GM23338 (cell line): ENCODE results near the gene DUSP15. TPM values are rescaled to one million over a fixed set of nuclear protein-coding genes. Genes with fewer than 3 reads are reported as not detected.

Experiments
- ATAC-seq: fragments of 200-7000 bp; cut with Tn5 transposase; 3 replicates; pipeline ENCODE4 v1.9.1; 2020
- DNase-seq: peaks from one replicate; pipeline ENCODE4 v3.0.0-alpha.2; 2015; ENCODE audit warnings: low spot score
- H2AFZ ChIP-seq: fragments of 200-600 bp; sonication (generic); 2 replicates; pipeline ENCODE4 v1.8.0; 2016; ENCODE audit warnings: antibody characterized with exemption, mild to moderate bottlenecking, moderate library complexity
- H3F3A ChIP-seq: fragments of 200-600 bp; sonication (generic); replicated peaks from 2 replicates; pipeline ENCODE4 v1.8.0; 2017; ENCODE audit warnings: antibody characterized with exemption, mixed run types, low read depth
- H3K27ac ChIP-seq: fragments of 200-600 bp; sonication (generic); 2 replicates; pipeline ENCODE4 v1.6.1; 2016; ENCODE audit warnings: low read depth
- H3K27me3 ChIP-seq: fragments of 200-600 bp; sonication (generic); 2 replicates; pipeline ENCODE4 v1.8.0; 2016; ENCODE audit warnings: mild to moderate bottlenecking, mixed run types, moderate library complexity; ENCODE audit not compliant: insufficient read depth
- H3K36me3 ChIP-seq: fragments of 200-600 bp; sonication (generic); 2 replicates; pipeline ENCODE4 v1.8.0; 2016; ENCODE audit warnings: mild to moderate bottlenecking; ENCODE audit not compliant: insufficient read depth
- H3K4me1 ChIP-seq: fragments of 200-600 bp; sonication (generic); 2 replicates; pipeline ENCODE4 v1.8.0; 2016; ENCODE audit warnings: mild to moderate bottlenecking, moderate library complexity; ENCODE audit not compliant: insufficient read depth
- H3K4me2 ChIP-seq: fragments of 200-600 bp; sonication (generic); 2 replicates; pipeline ENCODE4 v1.7.1; 2017; ENCODE audit warnings: mixed run types
- H3K4me3 ChIP-seq: fragments of 200-600 bp; sonication (generic); 2 replicates; pipeline ENCODE4 v1.6.1; 2016; ENCODE audit warnings: mixed run types
- H3K79me2 ChIP-seq: fragments of 200-600 bp; sonication (generic); replicated peaks from 2 replicates; pipeline ENCODE4 v1.8.0; 2017; ENCODE audit warnings: mild to moderate bottlenecking; ENCODE audit not compliant: insufficient read depth
- H3K9me2 ChIP-seq: fragments of 200-600 bp; sonication (generic); 2 replicates; pipeline ENCODE4 v1.8.0; 2017; ENCODE audit not compliant: insufficient read depth
- H4K20me1 ChIP-seq: fragments of 200-600 bp; sonication (generic); replicated peaks from 2 replicates; pipeline ENCODE4 v1.8.0; 2017; ENCODE audit warnings: mild to moderate bottlenecking; ENCODE audit not compliant: insufficient read depth
- H3K27ac Mint-ChIP-seq: 2 replicates; pipeline ENCODE4 v1.8.0; 2020; ENCODE audit warnings: inconsistent platforms, mild to moderate bottlenecking, moderate library complexity, mixed read lengths
- H3K27me3 Mint-ChIP-seq: 3 replicates; pipeline ENCODE4 v1.8.0; 2022; ENCODE audit warnings: low read depth, mild to moderate bottlenecking, moderate library complexity, mixed read lengths, inconsistent platforms; ENCODE audit not compliant: insufficient read depth, poor library complexity
- H3K36me3 Mint-ChIP-seq: 3 replicates; pipeline ENCODE4 v1.8.0; 2021; ENCODE audit warnings: low read depth, mild to moderate bottlenecking, inconsistent platforms, moderate library complexity, mixed read lengths
- H3K4me1 Mint-ChIP-seq: 3 replicates; pipeline ENCODE4 v1.8.0; 2020; ENCODE audit warnings: mild to moderate bottlenecking, inconsistent platforms, mixed read lengths
- H3K4me3 Mint-ChIP-seq: 3 replicates; pipeline ENCODE4 v1.8.0; 2021; ENCODE audit warnings: moderate library complexity, mild to moderate bottlenecking, inconsistent platforms, mixed read lengths
- H3K9me3 Mint-ChIP-seq: 3 replicates; pipeline ENCODE4 v1.8.0; 2020; ENCODE audit warnings: moderate library complexity, mild to moderate bottlenecking, inconsistent platforms, mixed read lengths
- CREB1 ChIP-seq: fragments of 250-450 bp; sonication (Bioruptor Pico); IDR thresholded peaks from 2 replicates; pipeline ENCODE4 v1.5.0; 2020; ENCODE audit warnings: low read depth, mild to moderate bottlenecking, moderate library complexity
- ETS1 ChIP-seq: IDR thresholded peaks from 2 replicates; pipeline ENCODE4 v1.6.1; 2016; ENCODE audit warnings: antibody characterized with exemption
- EZH2 ChIP-seq: fragments of 200-600 bp; sonication (generic); IDR thresholded peaks from one replicate; pipeline ENCODE4 v1.8.0; 2017; ENCODE audit warnings: antibody characterized with exemption, mild to moderate bottlenecking, low read depth; ENCODE audit not compliant: unreplicated experiment
- EZH2phosphoT487 ChIP-seq: fragments of 200-600 bp; sonication (generic); IDR thresholded peaks from one replicate; pipeline ENCODE4 v1.8.1; 2018; ENCODE audit warnings: antibody characterized with exemption; ENCODE audit not compliant: unreplicated experiment
- NANOG ChIP-seq: IDR thresholded peaks from 2 replicates; pipeline ENCODE4 v1.6.1; 2016; ENCODE audit warnings: antibody characterized with exemption, borderline replicate concordance
- POLR2AphosphoS5 ChIP-seq: IDR thresholded peaks from 2 replicates; pipeline ENCODE4 v1.6.1; 2016; ENCODE audit warnings: antibody characterized with exemption, low read depth
- STAT1 ChIP-seq: IDR thresholded peaks from one replicate; pipeline ENCODE4 v1.6.1; 2016; ENCODE audit warnings: antibody characterized with exemption; ENCODE audit not compliant: unreplicated experiment
- ZNF114 ChIP-seq: fragments of 250-450 bp; sonication (Bioruptor Pico); IDR thresholded peaks from 2 replicates; pipeline ENCODE4 v1.5.0; 2020; ENCODE audit warnings: mild to moderate bottlenecking, moderate library complexity
- ZNF331 ChIP-seq: fragments of 250-450 bp; sonication (Bioruptor Pico); IDR thresholded peaks from 2 replicates; pipeline ENCODE4 v1.5.0; 2020; ENCODE audit warnings: low read depth, mild to moderate bottlenecking, moderate library complexity
- polyA plus RNA-seq: library from polyadenylated mRNA; unstranded; fragments of >200 nt; fragmentation: Nextera tagmentation; extraction: Ambion mirVana; gene quantifications from 2 replicates; pipeline ENCODE4 v1.2.1, GENCODE V29; 2016
- total RNA-seq: library from RNA; depleted of rRNA; stranded (reverse); fragments of >200 nt; shearing (Covaris generic); gene quantifications from 2 replicates; pipeline ENCODE4 v1.2.3, GENCODE V29; 2014
- TF ChIP-seq, protein P1 (sequence below): IDR thresholded peaks from one replicate; pipeline ENCODE4 v1.6.1; 2018; ENCODE audit warnings: antibody characterized with exemption; ENCODE audit not compliant: unreplicated experiment
- TF ChIP-seq, protein P2 (sequence below), 2 experiments: fragments of 200-600 bp in 1 of 2; sonication (generic) in 1 of 2; conservative IDR thresholded peaks; 2 replicates each; pipeline versions ENCODE4 v1.5.1 to v1.6.1; 2016 to 2017; ENCODE audit warnings: antibody characterized with exemption in 2 of 2, low read depth in 2 of 2, mild to moderate bottlenecking in 2 of 2, moderate library complexity in 1 of 2
- TF ChIP-seq, protein P3 (sequence below): fragments of 250-450 bp; sonication (Bioruptor Pico); IDR thresholded peaks from 2 replicates; pipeline ENCODE4 v1.5.0; 2020; ENCODE audit warnings: mild to moderate bottlenecking, moderate library complexity

DUSP15 gene
- total and polyA plus RNA-seq, 2 experiments from 2014 or later = 0.61 to 2.8 TPM

DNA sequence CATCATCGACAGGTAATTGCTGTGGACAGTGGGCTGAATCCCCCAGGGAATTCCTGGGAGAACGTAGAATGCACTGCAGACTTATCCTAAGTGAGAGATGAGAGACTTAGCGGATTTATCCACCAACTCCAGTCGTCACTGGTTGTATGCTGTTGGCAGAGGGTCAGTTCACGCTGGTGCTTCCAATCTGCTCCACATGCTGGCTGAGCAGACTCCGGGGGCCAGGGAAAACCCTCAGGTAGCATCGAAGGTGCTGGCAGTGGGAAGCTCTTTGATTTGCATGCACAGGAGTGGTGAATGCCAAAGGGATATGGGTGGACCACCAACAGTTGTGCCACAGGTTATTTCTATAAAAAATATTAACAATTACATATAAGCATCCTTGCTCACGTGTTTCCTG lies 20.3 kb upstream of the DUSP15 start:
- Histone ChIP-seq H3K4me2 (no peak overlapping the region), H3K9me2 (no peaks in the 10 kb centered on the region), H4K20me1 (no peaks in the 10 kb centered on the region; the same call in 1 of the 2 replicates), H3K27ac (no peak overlapping the region), H2AFZ (peak overlapping the region; percentile 57; the same call in 1 of the 2 replicates), H3K79me2 (no peaks in the 10 kb centered on the region), H3K27me3 (no peaks in the 10 kb centered on the region), H3F3A (no peaks in the 10 kb centered on the region), H3K4me1 (peaks cover under 1% of the 10 kb centered on the region; the same call in 1 of the 2 replicates), H3K36me3 (no peaks in the 10 kb centered on the region), H3K4me3 (no peak overlapping the region)
- ATAC-seq (no peak), DNase-seq (no peak)
- TF ChIP-seq ETS1 = no peak
- TF ChIP-seq, protein P1, sequence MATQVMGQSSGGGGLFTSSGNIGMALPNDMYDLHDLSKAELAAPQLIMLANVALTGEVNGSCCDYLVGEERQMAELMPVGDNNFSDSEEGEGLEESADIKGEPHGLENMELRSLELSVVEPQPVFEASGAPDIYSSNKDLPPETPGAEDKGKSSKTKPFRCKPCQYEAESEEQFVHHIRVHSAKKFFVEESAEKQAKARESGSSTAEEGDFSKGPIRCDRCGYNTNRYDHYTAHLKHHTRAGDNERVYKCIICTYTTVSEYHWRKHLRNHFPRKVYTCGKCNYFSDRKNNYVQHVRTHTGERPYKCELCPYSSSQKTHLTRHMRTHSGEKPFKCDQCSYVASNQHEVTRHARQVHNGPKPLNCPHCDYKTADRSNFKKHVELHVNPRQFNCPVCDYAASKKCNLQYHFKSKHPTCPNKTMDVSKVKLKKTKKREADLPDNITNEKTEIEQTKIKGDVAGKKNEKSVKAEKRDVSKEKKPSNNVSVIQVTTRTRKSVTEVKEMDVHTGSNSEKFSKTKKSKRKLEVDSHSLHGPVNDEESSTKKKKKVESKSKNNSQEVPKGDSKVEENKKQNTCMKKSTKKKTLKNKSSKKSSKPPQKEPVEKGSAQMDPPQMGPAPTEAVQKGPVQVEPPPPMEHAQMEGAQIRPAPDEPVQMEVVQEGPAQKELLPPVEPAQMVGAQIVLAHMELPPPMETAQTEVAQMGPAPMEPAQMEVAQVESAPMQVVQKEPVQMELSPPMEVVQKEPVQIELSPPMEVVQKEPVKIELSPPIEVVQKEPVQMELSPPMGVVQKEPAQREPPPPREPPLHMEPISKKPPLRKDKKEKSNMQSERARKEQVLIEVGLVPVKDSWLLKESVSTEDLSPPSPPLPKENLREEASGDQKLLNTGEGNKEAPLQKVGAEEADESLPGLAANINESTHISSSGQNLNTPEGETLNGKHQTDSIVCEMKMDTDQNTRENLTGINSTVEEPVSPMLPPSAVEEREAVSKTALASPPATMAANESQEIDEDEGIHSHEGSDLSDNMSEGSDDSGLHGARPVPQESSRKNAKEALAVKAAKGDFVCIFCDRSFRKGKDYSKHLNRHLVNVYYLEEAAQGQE = no peak
- TF ChIP-seq CREB1 (CRISPR knock-in tag) = no peak
- TF ChIP-seq POLR2AphosphoS5 = no peak
- TF ChIP-seq ZNF114 (CRISPR knock-in tag) = no peak
- TF ChIP-seq STAT1 = no peak
- TF ChIP-seq, protein P2, sequence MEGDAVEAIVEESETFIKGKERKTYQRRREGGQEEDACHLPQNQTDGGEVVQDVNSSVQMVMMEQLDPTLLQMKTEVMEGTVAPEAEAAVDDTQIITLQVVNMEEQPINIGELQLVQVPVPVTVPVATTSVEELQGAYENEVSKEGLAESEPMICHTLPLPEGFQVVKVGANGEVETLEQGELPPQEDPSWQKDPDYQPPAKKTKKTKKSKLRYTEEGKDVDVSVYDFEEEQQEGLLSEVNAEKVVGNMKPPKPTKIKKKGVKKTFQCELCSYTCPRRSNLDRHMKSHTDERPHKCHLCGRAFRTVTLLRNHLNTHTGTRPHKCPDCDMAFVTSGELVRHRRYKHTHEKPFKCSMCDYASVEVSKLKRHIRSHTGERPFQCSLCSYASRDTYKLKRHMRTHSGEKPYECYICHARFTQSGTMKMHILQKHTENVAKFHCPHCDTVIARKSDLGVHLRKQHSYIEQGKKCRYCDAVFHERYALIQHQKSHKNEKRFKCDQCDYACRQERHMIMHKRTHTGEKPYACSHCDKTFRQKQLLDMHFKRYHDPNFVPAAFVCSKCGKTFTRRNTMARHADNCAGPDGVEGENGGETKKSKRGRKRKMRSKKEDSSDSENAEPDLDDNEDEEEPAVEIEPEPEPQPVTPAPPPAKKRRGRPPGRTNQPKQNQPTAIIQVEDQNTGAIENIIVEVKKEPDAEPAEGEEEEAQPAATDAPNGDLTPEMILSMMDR (conservative IDR thresholded peaks at IDR 0.05; ENCODE audit: low read depth in 2 of 2) = no peak
- TF ChIP-seq, protein P3, sequence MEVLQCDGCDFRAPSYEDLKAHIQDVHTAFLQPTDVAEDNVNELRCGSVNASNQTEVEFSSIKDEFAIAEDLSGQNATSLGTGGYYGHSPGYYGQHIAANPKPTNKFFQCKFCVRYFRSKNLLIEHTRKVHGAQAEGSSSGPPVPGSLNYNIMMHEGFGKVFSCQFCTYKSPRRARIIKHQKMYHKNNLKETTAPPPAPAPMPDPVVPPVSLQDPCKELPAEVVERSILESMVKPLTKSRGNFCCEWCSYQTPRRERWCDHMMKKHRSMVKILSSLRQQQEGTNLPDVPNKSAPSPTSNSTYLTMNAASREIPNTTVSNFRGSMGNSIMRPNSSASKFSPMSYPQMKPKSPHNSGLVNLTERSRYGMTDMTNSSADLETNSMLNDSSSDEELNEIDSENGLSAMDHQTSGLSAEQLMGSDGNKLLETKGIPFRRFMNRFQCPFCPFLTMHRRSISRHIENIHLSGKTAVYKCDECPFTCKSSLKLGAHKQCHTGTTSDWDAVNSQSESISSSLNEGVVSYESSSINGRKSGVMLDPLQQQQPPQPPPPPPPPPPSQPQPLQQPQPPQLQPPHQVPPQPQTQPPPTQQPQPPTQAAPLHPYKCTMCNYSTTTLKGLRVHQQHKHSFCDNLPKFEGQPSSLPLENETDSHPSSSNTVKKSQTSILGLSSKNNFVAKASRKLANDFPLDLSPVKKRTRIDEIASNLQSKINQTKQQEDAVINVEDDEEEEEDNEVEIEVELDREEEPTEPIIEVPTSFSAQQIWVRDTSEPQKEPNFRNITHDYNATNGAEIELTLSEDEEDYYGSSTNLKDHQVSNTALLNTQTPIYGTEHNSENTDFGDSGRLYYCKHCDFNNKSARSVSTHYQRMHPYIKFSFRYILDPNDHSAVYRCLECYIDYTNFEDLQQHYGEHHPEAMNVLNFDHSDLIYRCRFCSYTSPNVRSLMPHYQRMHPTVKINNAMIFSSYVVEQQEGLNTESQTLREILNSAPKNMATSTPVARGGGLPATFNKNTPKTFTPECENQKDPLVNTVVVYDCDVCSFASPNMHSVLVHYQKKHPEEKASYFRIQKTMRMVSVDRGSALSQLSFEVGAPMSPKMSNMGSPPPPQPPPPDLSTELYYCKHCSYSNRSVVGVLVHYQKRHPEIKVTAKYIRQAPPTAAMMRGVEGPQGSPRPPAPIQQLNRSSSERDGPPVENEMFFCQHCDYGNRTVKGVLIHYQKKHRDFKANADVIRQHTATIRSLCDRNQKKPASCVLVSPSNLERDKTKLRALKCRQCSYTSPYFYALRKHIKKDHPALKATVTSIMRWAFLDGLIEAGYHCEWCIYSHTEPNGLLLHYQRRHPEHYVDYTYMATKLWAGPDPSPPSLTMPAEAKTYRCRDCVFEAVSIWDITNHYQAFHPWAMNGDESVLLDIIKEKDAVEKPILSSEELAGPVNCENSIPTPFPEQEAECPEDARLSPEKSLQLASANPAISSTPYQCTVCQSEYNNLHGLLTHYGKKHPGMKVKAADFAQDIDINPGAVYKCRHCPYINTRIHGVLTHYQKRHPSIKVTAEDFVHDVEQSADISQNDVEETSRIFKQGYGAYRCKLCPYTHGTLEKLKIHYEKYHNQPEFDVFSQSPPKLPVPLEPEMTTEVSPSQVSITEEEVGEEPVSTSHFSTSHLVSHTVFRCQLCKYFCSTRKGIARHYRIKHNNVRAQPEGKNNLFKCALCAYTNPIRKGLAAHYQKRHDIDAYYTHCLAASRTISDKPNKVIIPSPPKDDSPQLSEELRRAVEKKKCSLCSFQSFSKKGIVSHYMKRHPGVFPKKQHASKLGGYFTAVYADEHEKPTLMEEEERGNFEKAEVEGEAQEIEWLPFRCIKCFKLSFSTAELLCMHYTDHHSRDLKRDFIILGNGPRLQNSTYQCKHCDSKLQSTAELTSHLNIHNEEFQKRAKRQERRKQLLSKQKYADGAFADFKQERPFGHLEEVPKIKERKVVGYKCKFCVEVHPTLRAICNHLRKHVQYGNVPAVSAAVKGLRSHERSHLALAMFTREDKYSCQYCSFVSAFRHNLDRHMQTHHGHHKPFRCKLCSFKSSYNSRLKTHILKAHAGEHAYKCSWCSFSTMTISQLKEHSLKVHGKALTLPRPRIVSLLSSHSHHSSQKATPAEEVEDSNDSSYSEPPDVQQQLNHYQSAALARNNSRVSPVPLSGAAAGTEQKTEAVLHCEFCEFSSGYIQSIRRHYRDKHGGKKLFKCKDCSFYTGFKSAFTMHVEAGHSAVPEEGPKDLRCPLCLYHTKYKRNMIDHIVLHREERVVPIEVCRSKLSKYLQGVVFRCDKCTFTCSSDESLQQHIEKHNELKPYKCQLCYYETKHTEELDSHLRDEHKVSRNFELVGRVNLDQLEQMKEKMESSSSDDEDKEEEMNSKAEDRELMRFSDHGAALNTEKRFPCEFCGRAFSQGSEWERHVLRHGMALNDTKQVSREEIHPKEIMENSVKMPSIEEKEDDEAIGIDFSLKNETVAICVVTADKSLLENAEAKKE (CRISPR knock-in tag) = no peak
- TF ChIP-seq EZH2phosphoT487 = no peak
- TF ChIP-seq NANOG = no peak
- no peak for TF ChIP-seq EZH2
- no peak for TF ChIP-seq ZNF331 (CRISPR knock-in tag)
- H3K9me3 Mint-ChIP-seq = peaks cover 58% of the 10 kb centered on the region
- H3K4me3 Mint-ChIP-seq = no peak overlapping the region
- peaks cover 3% of the 10 kb centered on the region; the same call in 1 of the 3 replicates for H3K4me1 Mint-ChIP-seq
- H3K27me3 Mint-ChIP-seq = peaks cover 2% of the 10 kb centered on the region
- no peaks in the 10 kb centered on the region for H3K36me3 Mint-ChIP-seq
- H3K27ac Mint-ChIP-seq = no peak overlapping the region
